Measurements from ENCODE around the gene USF2.

USF2 gene

DNA sequence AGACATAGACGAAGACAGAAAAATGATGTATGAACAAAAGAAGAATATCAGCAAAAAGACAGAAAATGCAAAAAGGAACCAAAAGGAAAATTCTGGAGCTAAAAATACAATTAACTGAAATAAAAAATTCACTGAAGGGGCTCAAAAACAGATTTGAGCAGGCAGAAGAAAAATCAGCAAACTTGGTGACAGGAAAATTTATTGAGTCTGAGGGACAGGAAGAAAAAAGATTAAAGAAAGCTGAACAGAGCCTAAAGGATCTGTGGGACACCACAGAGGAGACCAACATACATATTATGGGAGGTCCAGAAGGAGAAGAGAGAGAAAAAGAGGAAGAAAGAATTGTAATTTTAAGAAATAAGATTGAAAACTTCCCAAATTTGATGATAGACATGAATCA is 27.3 kb upstream of the USF2 start:
- no peak for DNase-seq (ENCODE audit: low read depth in 2 of 3, low spot score in 1 of 3)

DNA sequence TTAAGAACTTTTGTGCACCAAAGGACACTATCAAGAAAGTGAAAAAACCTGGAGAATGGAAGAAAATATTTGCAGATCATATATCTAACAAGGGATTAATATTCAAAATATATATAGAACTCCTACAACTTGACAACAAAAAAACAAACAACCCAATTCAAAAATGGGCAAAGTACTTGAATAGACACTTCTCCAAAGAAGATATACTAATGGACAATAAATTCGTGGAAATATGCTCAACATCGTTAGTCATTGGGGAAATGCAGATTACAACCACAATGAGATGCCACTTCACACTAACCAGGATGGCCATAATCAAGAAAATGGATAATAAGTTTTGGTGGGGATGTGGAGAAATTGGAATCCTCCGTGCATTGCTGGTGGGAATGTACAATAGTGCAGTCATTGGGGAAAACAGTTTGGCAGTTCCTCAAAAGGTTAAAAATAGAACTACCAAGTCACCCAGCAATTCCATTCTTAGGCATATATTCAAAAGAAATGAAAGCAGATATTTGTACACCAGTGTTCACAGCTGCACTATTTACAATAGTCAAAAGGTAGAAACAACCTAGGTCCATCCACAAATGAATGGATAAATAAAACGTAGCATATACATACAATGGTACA is 22.2 kb upstream of the USF2 start:
- DNase-seq (ENCODE audit: low read depth in 2 of 3, low spot score in 1 of 3) = no peak

DNA sequence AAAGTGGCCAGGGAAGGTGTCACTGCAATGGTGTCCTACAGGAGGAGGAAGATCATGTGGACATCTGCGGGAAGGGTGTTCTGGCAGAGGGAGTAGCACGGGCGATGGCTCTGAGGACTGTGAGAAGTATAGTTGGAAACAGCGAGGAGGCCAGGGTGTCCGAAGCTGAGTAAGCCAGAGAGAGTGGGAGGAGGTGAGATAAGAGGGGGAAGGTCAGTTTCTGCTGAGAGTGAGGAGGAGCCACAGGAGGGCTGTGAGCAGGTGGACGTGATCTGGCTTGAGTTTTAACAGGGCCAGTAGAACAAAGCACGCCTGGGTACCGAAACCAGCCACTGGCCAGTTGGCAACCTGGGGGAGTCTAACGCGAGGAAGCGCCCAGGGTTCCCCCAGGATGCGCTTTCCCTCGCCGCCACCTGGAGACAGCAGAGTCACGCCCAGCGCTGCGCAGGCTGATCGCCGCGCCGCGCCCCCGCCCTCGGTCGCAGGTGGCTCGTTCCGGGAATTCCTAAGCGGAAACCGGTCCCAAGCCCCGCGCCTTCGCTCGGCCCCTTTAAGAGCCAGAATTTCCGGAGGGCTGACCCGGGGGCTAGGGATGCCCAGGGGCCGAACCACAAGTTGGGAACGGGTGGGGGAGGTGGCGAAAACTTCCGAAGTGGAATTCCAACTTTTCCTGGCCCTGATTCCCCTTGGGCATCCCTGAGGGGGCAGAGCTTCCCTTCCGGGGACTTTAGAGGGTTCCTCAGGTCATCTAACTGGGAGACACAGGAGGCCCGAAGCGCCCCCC is 21.0 kb upstream of the USF2 start:
- DNase-seq (ENCODE audit: low read depth in 2 of 3, low spot score in 1 of 3) = peak in 2 of 3 donors; percentile 24 to 53

DNA sequence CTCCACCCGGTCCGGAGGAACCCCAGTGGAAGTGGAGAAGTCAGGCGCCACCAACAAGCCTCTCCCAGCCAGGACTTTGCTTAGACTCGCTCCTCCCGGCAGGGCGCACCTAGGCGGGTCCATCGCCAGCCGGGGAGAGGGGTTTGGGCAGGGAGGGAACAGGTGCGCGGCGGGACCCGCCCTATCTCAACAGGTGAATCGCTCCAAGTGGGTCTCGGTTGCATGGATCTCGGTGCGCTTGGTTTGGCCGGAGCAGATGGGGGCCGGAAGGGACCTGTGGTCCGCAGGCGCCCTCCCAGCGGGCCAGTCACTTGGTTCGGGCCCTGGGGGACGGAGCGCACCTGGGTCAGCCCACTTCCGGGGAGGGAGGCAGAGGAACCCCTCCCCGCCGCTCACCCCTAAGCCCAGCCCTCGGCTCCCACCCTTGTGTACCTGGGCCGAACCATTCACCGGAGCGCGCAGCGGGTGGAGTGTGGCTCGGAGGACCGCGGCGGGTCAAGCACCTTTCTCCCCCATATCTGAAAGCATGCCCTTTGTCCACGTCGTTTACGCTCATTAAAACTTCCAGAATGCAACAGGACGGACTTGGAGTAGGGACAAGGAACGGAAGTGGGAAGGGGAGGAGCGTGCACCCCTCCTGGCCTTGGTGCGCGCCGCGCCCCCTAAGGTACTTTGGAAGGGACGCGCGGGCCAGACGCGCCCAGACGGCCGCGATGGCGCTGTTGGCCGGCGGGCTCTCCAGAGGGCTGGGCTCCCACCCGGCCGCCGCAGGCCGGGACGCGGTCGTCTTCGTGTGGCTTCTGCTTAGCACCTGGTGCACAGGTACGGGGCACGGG is 20.2 kb upstream of the USF2 start, which contains the start of gene LSR:
Gene LSR (plus strand): TSS at position 693 of the 836 bp plus-strand sequence. CDS start 21 bp downstream, at position 714.
- DNase-seq (ENCODE audit: low read depth in 2 of 3, low spot score in 1 of 3) = peak; percentile 34 to 64 (median 51)

DNA sequence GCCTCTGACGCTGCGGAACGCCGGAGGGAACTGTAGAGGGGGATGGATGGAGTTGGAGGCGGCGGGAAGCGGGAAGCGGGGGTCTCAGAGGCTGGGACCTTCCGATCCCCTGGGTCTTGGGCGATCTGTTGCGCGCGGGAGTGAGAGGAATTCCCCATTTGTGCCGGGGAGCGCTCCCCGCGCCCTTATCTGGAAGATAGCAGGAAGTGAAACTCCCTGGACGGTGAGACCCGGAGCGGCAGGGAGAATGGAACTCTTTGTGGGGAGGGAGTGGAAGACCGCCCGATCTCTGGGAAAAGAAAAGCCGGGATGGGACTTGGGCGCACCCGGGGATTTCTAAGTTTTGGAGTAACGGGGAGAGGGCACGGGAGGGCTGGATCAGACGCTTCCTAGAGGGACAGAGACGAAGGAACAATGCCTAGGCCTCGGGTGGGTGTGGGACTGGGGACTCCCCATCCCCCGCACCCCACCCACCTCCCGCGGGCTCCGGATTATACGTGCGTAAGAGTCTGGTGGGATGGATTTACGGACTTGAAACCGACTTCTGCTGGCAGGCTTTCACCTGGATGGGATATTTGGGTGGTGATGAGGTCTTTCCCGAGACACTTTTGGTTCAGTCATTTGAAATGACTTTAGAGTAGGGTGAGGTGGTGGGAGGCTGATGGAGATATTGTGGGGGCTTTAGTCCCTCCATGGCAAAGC is 19.5 kb upstream of the USF2 start:
- no peak for DNase-seq (ENCODE audit: low read depth in 2 of 3, low spot score in 1 of 3)

DNA sequence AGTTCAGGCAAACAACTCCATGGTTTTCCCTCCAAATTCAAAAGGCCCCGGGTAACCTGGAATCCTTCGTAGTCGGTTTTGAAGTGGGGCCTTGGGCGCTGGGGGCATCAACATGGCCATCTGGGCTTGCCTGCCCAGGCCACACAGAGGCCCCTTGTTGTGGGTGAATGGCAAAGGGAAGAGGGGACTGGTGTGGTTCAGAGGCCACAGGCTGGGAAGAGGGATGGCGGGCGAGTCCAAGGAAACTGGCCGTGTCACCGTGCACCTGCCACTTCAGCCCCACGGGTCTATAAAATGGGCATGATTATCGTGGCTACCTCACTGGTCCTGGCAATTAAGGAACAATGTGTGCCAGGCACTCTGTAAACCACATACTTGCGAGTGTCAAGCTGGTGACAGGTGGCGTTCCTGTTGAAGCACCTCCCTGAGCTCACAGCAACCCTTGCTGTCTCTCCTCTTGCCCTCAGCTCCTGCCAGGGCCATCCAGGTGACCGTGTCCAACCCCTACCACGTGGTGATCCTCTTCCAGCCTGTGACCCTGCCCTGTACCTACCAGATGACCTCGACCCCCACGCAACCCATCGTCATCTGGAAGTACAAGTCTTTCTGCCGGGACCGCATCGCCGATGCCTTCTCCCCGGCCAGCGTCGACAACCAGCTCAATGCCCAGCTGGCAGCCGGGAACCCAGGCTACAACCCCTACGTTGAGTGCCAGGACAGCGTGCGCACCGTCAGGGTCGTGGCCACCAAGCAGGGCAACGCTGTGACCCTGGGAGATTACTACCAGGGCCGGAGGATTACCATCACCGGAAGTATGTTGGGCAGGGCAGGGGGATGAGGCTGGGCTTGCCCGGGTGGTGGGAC is 18.7 kb upstream of the USF2 start:
- no peak for DNase-seq (ENCODE audit: low read depth in 2 of 3, low spot score in 1 of 3)

DNA sequence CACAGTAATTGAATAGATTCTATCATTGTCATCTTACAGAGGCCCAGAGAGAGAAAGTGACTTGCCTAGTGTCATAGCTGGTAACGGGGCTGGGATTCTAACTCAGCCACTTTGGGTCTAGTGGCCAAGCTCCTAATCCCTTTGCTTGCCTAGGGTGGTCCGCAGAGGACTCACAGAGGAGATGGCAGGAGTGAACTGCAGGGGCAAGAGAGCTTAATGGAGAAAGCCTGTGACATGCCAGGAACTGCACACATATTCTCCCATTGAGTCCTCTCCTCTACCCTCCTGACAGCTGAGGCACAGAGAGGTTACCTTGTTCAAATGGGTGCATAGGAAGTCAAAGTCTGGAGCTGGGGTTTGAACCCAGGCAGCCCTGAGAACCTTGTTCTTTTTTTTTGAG is 17.3 kb upstream of the USF2 start:
- DNase-seq (ENCODE audit: low read depth in 2 of 3, low spot score in 1 of 3) = no peak

DNA sequence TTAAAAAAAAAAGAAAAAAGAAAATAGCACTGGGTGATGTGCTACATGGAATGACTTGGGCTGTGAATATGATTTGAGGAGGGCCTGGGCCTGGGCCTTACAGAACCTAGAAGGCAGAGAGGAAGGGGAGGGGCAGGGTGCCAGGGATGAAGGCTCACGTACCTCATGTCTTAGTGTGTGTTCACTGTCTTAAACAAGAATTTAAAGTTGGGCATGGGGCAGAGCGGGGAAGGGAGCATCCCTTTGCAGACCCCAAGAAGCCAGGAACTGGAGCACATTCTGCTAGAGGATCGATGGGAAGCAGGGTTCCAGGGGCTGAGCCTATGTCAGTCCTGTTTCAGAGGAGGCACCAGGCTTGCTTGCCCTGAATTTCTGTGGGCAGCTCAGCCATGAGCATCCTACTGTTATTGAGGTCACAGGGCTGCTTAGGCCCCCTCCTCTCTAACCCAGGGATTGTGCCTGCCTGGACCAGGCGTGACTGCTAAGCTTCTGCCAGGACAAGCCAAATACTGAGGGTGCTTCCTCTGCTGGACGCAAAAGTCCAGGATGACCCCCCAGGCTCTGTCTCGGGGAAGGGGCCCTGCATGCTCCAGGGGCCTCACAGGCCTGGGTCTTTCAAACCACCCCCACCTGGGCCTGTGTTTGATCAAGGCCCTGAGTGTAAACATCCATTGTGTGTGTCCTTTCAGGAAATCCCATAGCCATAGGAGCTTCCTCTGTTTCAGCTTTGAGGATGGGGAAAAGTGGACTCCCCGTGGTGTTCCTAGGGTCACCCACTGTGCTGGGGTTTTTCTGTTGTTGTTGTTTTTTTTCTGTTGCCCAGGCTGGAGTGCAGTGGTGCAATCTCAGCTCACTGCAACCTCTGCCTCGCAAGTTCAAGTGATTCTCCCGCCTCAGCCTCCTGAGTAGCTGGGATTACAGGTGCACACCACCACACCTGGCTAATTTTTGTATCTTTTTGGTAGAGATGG is 15.2 kb upstream of the USF2 start:
- DNase-seq (ENCODE audit: low read depth in 2 of 3, low spot score in 1 of 3) = no peak

DNA sequence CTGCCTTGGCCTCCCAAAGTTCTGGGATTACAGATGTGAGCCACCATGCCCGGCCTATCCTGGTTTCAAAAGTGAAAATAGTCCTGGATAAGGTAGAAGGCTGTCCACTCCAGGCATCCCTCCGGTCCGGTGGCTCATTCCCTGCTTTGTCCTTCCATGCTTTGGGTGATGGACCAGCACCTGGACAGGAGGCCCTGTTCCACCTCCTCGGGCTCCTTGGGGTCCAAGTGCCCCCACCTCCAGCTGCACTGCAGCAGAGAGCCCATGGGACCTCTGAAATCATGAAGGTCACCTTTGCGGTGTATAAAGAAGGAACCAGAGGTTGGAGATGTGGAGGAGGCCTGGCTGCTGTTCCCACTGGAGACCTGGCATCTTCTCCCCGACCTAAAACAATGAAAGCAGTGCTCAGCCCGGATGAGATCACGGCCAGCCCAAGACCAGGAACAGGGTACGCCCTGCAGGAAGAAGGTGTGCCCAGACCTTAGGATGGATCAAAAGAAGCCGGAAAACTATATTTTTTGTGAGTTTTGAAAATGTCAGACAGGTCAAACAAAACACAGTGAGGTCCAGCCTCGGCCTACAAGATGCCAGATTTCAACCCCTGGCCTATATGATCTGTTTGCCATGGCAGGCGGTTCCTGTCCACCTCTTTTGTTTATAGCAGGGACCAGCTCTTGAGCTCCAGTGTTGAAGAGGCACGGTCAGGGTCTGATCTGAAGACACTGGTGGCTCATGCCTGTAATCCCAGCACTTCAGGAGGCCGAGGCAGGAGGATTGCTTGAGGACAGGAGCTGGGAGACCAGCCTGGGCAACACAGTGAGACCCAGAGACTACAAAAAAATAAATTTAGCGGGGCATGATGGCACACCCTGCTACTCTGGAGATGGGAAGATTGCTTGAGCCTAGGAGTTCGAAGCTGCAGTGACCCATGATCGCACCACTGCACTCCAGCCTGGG is 14.1 kb upstream of the USF2 start:
- no peak for DNase-seq (ENCODE audit: low read depth in 2 of 3, low spot score in 1 of 3)

DNA sequence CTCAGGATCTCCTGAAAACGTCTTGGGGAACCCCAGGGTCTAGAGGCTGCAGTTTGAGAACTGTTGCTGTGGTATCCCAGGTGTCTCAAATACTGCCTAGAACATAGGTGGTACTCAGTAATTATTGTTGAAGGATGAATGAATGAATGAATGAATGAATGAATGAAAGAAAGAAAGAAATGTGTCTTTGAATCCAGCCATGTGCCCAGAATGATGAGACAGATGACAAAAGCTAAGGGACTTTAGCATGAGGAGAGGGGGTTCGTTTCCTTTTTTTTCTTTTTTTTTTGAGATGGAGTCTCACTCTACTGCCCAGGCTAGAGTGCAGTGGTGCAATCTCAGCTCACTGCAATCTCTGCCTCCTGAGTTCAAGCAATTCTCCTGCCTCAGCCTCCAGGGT is 12.2 kb upstream of the USF2 start:
- DNase-seq (ENCODE audit: low read depth in 2 of 3, low spot score in 1 of 3) = no peak

DNA sequence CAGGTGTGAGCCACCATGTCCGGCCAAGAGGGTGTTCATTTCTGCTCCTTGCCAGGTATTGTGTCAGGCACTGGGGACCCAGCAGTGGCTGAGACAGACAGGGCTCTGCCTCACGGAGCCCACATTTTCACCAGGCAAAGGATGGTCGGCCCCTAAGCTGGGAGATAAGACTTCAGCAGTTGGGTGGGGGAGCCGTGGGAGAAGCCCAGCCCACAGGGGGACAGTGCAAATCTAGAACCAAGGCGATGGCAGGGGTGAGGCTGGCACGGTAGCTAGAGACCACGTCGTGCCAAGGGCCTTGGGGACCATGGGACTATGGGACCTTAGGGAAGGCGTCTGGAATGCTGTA is 11.7 kb upstream of the USF2 start:
- no peak for DNase-seq (ENCODE audit: low read depth in 2 of 3, low spot score in 1 of 3)

DNA sequence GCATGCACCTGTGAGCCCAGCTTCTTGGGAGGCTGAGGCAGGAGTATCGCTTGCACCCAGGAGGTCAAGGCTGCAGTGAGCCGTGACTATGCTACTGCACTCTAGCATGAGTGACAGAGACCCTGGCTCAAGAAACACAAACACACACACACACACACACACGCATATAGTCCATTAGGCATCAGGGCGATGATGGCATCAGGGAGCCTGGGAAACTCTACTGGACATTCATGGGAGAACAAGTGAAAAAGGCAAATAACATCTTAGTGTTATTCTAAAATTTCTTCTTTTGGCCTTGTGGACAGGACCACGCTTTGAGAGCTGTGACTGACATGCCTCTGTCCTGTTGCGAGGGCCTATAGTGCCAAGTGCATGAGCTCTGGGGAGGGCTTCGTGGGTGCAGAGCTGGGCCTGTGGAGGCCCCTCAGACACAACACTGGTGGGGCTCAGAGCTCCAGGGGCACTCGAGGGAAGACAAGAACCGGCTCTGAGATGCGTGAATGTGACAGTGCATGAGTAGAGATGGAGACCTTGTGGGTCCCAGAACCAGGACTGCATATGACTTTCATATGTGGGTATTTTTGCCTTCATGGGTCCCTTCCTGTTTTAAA is 8.0 kb upstream of the USF2 start:
- DNase-seq (ENCODE audit: low read depth in 2 of 3, low spot score in 1 of 3) = no peak

DNA sequence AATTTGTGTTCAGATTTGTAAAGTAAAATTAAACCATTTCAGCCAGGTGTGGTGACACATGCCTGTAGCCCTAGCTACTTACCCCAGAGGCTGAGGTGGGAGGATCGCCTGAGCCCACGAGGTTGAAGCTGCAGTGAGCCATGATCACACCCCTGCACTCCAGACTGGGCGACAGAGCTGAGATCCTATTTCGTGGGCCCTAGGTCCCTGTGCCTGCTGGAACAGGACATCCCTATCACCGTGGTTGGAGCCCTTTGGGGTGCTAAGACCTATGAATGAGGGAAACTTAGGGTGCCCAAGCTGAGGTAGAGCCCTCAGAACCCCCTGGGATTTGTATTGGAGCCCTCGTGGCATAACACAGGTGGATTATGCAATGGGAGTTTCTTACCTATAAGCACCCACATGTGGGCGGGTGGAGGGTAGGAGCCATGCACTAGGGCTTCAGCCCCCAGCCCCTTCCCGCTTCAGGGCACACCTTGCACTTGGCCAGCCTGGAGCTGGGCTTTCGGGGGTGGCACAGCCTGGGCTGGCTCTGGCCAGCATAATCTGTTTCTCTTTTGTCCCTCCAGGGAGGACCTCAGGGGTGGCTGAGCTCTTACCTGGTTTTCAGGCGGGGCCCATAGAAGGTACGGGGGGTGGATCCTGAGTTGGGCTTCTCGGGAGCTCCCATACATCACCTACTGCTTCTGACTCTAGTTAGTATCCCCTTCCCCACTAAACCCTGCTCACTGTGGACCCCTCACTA is 7.2 kb upstream of the USF2 start:
- DNase-seq (ENCODE audit: low read depth in 2 of 3, low spot score in 1 of 3) = no peak

DNA sequence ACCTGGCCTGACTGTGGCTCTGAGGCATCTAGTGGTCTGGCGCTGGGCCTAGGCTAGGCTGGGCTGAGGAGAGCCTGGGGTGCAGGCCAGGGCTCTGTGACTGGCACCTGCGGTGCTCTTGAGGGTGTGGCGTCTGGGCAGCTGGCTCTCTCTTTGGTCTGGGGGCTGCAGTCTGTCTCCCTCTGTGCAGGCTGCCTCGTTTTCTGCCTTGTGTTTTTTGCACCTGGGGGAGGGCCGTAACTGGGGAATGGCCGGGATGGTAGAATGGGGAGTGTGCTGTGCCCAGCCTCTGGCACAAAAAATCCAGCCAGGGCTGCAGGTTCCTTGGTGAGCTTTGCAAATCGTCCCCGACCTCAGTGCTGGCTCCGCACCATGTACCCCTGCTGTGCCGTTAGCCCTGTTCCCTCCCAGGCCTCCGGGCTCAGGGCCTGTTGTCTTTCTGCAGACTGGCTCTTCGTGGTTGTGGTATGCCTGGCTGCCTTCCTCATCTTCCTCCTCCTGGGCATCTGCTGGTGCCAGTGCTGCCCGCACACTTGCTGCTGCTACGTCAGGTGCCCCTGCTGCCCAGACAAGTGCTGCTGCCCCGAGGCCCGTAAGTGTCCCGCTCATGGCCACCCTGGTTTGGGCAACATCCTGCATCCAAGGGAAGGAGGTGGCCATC is 6.5 kb upstream of the USF2 start:
- no peak for DNase-seq (ENCODE audit: low read depth in 2 of 3, low spot score in 1 of 3)

DNA sequence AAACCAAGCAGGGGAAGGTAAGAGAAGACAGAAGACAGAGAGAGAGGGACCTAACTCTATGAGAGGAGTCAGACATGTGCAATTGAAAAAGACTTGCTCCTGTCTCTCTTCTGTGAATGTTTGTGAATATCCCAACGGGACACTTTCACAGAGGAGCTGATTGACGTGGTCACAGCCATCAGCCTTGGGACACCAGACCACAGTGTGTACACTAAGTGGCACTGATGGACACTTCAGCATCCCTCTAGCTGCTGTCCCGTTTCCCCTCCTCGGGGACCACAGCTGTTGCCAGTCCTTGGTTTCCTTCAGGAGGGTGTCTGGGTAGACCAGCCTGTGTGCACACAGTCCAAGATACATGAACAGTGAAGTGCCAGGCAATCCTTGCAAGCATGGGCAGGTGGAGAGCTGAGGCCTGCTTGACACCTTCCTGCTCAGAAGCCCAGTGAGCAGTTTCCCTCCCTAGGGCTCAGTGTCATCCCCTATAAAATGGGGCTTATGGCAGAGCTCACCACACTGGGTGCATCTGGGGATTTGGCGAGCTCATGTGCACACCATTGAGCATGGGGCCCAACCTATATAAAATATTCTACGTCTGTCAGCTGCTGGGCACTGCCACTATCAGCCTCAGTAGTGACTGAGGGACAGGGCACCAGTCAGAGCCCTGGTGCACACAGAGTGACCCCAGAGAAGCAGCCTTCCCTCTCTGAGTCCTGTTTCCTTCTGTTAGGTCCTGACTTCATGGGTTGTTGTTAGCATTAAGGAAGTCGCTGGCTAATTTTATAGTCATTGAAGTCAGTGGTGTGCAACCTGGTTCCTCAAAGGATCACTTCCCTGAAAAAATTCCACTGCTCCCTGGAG is 4.3 kb upstream of the USF2 start:
- DNase-seq (ENCODE audit: low read depth in 2 of 3, low spot score in 1 of 3) = no peak
